HG03097 (cell line): ENCODE results near the gene JAG2.

Experiments
- ATAC-seq: cut with Tn5 transposase; IDR thresholded peaks from one replicate; pipeline ENCODE4 v1.9.1; 2021; ENCODE audit not compliant: unreplicated experiment, low FRiP score

JAG2 gene

DNA sequence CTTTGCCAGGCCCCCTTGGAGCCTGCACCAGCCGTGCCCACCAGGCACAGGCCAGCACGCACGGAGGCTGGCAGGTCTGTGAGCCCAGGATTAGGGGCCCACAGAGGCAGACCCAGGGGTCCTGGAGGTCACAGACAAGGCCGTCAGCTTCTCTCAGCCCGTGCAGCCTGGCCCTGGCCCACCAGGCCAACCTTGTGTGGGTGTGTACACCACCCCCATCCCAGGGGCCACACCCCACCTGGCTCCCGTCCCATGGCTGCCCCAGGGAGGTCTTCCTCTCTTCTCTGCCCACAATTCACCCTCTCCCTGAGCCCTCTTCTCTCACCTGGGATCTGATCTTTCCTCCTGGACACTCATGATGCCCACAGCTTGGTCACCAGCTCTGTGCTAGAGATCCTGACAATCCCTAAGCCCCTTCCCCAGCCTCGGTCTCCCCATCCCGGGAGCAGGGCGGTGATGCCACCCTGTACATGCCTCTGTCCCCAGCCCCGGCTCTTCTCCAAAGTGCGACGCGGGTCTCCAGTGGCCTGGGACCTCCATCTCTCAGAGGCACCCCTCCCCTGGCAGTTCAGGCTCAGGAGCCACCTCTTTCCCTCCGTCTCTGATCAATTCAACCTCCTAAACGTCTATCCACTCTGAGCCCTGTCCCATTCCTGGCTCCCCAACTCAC lies 72.2 kb downstream of the JAG2 start:
- no peak for ATAC-seq

DNA sequence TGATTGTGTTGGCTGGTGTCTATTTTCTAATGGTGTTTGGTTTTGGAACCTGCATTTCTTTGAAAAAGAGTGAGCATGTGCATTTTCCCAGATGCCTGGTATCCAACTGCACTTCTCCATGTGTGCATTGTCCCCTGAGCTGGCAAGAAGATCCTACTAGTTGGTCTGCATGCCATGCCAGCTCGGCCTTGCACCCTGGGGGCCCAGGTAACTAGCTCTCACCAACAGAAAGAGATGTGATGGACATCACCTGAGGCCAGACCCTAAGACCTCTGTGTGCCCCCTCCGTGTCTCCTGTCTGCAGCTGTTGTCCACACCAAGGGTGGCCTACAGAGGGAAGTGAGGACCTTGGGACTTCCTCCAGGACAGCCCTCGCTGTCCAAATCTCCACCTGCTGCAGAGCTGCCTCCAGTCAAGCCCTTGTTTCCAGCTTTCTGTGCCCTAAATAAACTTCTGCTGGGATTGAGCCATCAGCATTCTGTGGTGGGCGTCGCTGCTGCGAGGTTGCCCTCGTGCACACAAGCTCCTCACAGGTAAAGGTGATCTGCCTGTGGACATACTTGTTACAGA lies 73.3 kb downstream of the JAG2 start:
- ATAC-seq = no peak

DNA sequence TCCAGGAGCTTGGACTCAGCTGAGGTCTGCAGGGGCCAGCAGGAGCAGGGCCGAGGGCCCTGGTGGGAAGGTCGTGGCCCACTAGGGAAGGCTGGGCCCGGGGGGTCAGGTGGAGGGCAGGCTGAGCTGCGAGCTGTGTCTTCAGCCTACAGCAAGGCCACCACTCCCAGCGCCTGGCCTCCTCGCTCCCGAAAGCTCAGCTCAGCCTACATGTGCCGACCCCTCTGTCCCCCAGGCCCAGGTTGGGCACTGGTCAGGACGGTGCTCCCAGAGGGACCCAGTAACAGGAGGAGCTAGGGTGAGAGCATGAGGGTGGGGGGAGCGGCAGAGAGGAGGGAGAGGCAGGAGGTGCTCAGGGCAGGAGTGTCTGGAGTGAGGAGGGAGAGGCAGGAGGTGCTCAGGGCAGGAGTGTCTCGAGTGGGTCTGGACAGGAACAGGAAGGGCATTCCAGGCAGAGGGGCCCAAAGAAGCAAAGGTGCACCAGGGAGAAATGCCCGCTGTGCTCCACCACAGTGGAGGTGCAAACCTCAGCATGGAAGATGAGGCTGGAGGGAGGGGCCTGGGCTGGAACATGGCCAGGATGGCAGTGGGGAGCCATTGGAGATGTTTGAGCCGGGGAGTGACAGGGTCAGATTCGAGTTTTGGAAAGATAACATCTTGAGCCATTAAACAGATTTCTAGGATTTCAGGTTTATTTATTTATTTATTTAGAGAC lies 74.2 kb downstream of the JAG2 start:
- ATAC-seq = no peak

DNA sequence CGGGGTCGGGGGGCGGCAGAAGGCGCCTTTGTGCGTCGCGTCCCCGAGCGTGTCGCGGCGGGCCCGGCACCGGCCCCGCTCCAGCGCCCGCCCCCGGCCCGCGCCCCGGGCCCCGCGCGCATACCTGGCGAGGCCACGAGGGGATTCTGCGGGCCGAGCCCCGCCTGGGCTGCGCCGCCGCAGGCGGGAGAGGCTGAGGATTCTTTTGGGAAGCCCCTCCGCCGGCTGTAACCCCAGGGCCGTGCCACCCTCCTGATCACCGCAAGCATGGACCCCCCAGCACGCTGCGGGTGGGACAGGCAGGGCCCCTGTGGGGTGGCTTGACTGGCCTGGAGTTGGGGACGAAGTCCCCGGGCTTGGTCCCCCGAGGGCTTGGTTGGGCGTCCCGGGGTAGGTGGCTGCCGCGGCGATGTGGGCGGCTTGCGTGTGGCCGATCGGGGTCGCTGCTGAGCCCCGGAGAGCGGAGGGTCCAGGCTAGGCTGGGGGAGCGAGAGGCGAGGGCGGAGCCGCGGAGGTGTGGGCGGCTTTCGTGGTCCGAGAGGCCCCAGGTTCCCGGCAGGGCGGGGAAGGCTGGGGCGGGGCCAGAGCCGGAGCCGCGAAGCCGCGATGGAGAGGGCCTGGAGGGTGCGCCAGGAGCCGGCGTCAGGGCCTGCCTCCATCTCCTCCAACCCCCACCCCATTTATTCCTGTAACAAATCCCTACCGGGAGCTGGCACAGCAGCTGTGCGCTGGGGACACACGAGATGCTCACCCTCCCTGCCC lies 75.0 kb downstream of the JAG2 start:
- ATAC-seq = peak; percentile 49

DNA sequence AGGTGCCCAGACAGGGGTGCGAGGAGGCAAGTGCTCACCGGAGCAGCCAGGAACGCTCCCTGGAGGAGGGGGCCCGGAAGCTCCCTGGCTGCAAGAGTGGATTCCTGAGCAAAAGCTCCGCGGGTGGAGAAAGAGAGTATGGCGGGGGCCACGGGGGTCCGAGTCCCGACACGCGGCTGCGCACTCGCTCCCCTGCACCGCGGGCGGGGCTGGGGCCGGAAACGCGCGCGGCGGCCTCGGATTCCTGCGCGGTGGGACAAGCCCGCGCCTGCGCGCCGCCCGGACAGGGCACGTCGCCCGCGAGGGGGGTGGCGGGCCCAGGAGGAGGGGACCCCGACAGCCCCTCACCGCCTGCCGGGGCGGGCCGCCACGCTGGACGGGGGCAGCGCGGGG lies 75.5 kb downstream of the JAG2 start:
- ATAC-seq = no peak

DNA sequence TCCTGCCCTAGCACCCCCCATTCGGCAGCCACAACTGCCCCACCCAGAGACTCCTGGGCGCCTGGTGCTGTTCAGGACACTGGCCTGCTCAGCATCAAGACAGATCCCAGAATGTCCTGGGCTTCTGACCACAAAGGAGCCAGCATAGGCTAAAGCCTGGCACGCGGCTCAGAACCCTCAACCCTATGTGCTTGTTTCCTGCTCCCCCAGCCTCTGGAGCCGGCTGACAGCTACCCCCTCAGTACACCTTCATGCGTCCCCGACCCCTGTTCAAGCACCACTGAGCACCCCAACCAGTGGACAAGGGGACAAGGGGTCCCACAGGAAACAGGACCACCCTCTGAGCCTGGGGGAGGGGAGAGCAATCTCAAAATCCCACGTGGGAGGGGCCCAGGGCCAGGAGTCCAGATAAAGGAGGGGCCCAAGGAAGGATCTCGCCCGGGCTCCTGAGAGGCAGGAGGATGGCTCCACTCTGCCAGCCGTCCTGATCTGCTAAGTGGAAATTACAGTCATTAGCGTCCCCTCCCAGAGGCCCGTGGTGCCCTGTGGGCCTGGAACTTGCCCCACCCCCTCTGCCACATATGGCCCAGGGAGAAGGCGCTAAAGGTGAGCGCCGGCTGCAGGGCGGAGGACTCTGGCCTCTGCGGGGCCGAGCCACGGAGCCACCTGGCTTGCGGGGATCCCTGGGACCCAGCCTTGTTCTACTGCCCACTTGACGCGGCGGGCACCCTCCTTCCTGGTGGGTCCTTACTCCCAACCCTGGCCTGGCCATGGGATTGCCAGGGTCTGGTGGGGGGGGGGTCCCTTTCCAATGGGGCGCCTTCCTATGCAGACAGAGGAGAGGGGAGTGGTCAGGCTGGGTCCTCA lies 76.2 kb downstream of the JAG2 start:
- ATAC-seq = no peak

DNA sequence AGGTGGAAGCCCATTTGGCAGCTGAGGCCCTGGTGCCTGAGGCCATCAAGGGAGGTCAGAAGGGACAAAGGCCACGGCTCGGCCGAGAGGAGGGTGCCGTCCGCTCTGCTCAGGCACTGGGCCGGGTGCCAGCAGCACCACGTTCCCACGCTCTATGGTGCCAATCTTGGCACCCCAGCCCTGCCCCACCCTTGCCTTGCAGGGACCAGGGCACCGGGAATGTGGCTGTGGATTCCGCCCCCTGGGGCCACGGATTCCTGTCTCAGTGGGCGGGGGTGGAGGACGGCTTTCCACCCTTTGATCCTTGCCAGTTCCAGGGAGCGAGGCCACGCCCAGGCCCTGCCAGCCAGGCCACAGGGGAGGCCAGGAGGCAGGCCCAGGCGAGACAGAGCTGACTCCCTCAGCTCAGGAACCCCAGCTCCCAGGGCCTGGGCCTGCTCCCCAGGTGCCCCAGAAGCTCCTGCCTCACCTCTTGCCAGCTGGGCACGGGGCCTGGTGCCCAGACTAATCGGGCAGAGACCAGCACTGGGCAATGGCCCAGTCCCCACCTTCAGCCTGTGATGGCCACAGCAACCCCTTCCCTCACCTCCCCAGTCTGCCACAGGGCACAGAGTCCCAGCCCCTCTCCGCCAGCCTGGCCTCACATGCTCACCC lies 76.9 kb downstream of the JAG2 start:
- no peak for ATAC-seq

DNA sequence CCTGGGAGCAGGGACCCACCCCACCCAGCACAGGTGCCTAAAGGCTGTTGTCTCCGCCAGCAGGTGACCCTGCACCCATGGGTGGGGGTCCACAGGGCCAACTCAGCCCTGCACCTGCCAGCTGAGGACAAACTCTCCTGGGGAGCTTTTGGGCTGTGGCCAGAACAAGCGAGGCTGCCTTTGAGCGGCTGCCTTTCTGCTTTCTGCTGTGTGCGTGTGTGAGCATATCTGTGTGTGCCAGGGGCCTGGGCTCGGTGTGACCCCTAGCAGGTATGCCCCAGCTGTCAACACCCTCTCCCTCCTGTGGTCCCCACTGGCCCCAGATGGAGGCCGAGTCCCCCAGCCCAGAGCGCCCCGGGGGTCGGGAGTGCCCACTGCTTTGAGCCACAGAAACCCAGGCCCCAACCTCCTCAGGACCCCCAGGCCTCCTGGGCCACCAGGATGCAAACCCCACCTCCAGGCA lies 77.5 kb downstream of the JAG2 start:
- no peak for ATAC-seq
